ENCODE results near the gene CEP112.

Gene CEP112

DNA sequence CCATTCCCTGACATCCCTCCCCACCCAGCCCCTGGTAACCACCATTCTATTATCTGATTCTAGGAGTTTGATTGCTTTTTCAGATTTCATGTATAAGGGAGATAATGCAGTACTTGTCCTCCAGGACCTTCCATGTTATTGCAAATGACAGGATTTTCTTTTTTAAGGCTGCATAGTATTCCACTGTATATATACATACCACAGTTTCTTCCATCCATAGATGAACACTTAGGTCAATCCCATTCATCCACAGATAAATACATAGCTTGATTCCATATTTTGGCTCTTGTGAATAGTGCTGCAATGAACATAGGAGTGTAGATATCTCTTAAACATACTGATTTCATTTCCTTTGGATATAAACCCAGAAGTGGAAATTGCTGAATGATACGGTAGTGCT is 183.3 kb downstream of the CEP112 start:
- no peak overlapping the region for H3K9ac ChIP-seq (ENCODE audit: low read length)
- H3K4me1 ChIP-seq (ENCODE audit: control insufficient read depth, insufficient read depth, low read length): no peaks in the 10 kb centered on the region
- no peaks in the 10 kb centered on the region for H3K27me3 ChIP-seq (replicated peaks; ENCODE audit: control insufficient read depth, insufficient read depth, low read length)
- no peaks in the 10 kb centered on the region for H3K36me3 ChIP-seq (ENCODE audit: control insufficient read depth, insufficient read depth, low read length, severe bottlenecking)
- H3K9me3 ChIP-seq (ENCODE audit: control insufficient read depth, low read length): no peaks in the 10 kb centered on the region
- no peak for DNase-seq (ENCODE audit: low read depth)
- no peak overlapping the region for H3K4me3 ChIP-seq (ENCODE audit: low read length)

DNA sequence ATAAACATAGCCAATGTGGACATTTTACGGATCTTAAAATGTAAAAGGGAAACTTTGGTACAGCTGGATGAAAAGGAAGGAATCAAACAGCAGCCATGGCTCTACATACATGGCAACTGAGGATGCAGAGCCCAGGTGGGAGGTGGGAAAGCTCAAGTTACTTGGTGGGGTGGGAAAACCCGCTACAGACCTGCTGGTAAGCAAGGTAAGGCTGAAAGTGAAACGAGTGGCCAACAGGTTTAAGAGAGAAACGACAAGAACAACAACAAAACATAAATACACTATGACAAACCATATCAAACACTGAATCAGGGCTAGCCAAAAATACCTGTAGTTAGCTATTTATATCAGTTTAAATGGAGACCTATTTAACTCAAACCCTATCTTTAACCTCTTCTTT is 185.3 kb downstream of the CEP112 start:
- no peaks in the 10 kb centered on the region for H3K9me3 ChIP-seq (ENCODE audit: control insufficient read depth, low read length)
- H3K36me3 ChIP-seq (ENCODE audit: control insufficient read depth, insufficient read depth, low read length, severe bottlenecking): no peaks in the 10 kb centered on the region
- H3K4me3 ChIP-seq (ENCODE audit: low read length): no peak overlapping the region
- no peak for DNase-seq (ENCODE audit: low read depth)
- H3K9ac ChIP-seq (ENCODE audit: low read length): no peak overlapping the region
- H3K27me3 ChIP-seq (replicated peaks; ENCODE audit: control insufficient read depth, insufficient read depth, low read length): no peaks in the 10 kb centered on the region
- no peaks in the 10 kb centered on the region for H3K4me1 ChIP-seq (ENCODE audit: control insufficient read depth, insufficient read depth, low read length)

DNA sequence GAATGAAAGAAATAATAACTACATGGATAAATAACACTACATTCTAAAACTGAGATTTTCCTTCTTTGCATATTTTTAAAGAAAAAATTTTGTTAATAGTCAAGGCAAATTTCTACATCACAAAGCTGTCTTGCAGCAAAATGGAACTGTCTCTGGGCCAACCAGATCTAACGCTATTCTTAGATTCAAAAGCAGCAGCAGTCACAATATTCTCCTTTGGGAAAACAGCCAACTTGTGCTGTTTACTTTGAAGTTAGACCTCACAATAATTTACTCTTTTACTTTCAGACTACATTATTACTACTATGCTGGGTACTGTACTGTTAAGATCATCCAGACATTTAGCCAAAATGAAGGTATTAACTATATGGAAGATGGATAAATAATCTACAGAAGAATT is 189.1 kb downstream of the CEP112 start:
- DNase-seq (ENCODE audit: low read depth): no peak
- no peaks in the 10 kb centered on the region for H3K9me3 ChIP-seq (ENCODE audit: control insufficient read depth, low read length)
- no peaks in the 10 kb centered on the region for H3K36me3 ChIP-seq (ENCODE audit: control insufficient read depth, insufficient read depth, low read length, severe bottlenecking)
- no peak overlapping the region for H3K9ac ChIP-seq (ENCODE audit: low read length)
- H3K4me3 ChIP-seq (ENCODE audit: low read length): no peak overlapping the region
- no peaks in the 10 kb centered on the region for H3K27me3 ChIP-seq (replicated peaks; ENCODE audit: control insufficient read depth, insufficient read depth, low read length)
- H3K4me1 ChIP-seq (ENCODE audit: control insufficient read depth, insufficient read depth, low read length): no peaks in the 10 kb centered on the region

DNA sequence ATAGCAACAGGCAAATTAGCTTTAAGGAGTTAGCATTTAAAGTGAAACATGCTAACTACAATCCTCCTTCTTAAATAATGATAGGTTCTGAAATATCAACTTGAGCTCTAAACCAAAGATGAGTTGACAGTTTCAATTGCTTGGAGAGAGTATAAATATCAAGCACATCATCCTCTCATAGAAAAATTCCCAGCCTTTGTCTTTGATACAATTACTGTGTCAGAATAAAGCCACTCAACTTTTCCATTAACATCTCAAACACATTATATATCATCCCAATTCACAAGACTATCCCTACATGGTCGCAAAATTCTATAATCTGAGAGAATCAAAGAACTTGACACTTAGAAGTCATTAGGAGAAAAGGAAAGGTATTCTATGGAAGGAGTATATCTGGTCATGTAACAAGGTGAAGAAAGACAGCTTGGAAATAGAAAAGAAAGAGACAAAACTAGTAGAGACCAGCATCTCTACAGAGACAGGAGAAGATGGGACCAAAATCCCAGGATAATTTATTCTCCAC is 189.8 kb downstream of the CEP112 start:
- no peak for DNase-seq (ENCODE audit: low read depth)
- no peaks in the 10 kb centered on the region for H3K9me3 ChIP-seq (ENCODE audit: control insufficient read depth, low read length)
- H3K9ac ChIP-seq (ENCODE audit: low read length): no peak overlapping the region
- no peaks in the 10 kb centered on the region for H3K36me3 ChIP-seq (ENCODE audit: control insufficient read depth, insufficient read depth, low read length, severe bottlenecking)
- H3K27me3 ChIP-seq (replicated peaks; ENCODE audit: control insufficient read depth, insufficient read depth, low read length): no peaks in the 10 kb centered on the region
- H3K4me1 ChIP-seq (ENCODE audit: control insufficient read depth, insufficient read depth, low read length): no peaks in the 10 kb centered on the region
- no peak overlapping the region for H3K4me3 ChIP-seq (ENCODE audit: low read length)

DNA sequence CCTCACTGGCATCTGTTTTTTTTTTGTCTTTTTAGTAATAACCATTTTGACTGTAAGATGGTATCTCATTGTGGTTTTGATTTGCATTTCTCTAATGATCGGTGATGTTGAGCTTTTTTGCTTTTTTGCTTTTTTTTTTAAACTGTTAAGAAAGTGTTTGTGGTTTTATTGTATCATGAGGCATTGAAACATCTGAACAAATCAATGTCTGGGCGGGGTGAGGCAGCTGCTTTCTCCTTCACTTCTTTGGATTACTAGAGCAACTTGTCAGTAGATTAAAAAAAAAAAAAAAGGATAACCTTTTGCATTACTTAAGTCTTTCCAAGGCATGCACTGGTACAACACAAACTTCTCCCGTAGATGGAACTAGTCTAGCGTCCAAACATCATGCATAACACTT is 191.7 kb downstream of the CEP112 start:
- H3K9me3 ChIP-seq (ENCODE audit: control insufficient read depth, low read length): no peaks in the 10 kb centered on the region
- DNase-seq (ENCODE audit: low read depth): no peak
- H3K9ac ChIP-seq (ENCODE audit: low read length): no peak overlapping the region
- H3K4me1 ChIP-seq (ENCODE audit: control insufficient read depth, insufficient read depth, low read length): no peaks in the 10 kb centered on the region
- H3K36me3 ChIP-seq (ENCODE audit: control insufficient read depth, insufficient read depth, low read length, severe bottlenecking): no peaks in the 10 kb centered on the region
- H3K4me3 ChIP-seq (ENCODE audit: low read length): no peak overlapping the region
- H3K27me3 ChIP-seq (replicated peaks; ENCODE audit: control insufficient read depth, insufficient read depth, low read length): no peaks in the 10 kb centered on the region

DNA sequence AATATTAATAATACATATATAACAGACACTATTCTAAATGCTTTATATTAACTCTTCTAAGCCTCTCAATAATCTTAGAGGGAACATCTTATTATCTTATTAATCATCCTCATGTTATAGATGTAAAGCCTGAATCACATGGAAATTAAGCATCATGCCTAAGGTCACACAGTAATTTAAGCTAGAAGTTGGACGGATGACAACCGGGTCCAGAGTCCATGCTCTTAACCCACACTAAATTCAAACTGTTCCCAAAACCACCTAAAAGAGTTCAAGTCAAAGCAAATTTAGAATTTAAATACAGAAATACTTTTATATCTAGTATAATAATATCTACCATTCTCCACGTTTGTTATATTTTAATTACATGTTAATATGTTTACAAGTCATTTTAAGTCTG is 193.3 kb downstream of the CEP112 start:
- H3K9me3 ChIP-seq (ENCODE audit: control insufficient read depth, low read length): no peaks in the 10 kb centered on the region
- H3K4me3 ChIP-seq (ENCODE audit: low read length): no peak overlapping the region
- no peaks in the 10 kb centered on the region for H3K4me1 ChIP-seq (ENCODE audit: control insufficient read depth, insufficient read depth, low read length)
- DNase-seq (ENCODE audit: low read depth): no peak
- H3K9ac ChIP-seq (ENCODE audit: low read length): no peak overlapping the region
- no peaks in the 10 kb centered on the region for H3K36me3 ChIP-seq (ENCODE audit: control insufficient read depth, insufficient read depth, low read length, severe bottlenecking)
- no peaks in the 10 kb centered on the region for H3K27me3 ChIP-seq (replicated peaks; ENCODE audit: control insufficient read depth, insufficient read depth, low read length)

DNA sequence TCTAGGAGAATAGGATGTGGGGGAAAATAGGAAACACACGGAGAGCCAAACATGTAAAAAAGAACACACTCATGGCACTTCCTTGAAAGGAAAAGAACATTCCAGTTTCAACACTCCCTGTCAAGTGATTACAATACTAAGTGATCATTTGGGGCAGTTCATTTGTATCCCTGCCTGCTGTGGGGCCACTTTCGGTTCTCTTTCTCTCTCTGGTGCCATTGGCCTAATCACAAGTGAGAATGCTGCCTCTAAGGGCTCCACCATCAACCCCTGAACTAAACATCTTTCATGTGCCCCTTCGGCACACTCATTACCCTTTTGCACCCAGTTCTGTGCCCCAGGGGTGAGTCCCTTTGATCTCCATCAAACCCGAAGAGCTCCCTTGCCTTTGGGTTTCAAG is 197.3 kb downstream of the CEP112 start:
- H3K4me1 ChIP-seq (ENCODE audit: control insufficient read depth, insufficient read depth, low read length): no peaks in the 10 kb centered on the region
- no peak for DNase-seq (ENCODE audit: low read depth)
- H3K9me3 ChIP-seq (ENCODE audit: control insufficient read depth, low read length): no peaks in the 10 kb centered on the region
- no peak overlapping the region for H3K9ac ChIP-seq (ENCODE audit: low read length)
- H3K4me3 ChIP-seq (ENCODE audit: low read length): no peak overlapping the region
- no peaks in the 10 kb centered on the region for H3K27me3 ChIP-seq (replicated peaks; ENCODE audit: control insufficient read depth, insufficient read depth, low read length)
- no peaks in the 10 kb centered on the region for H3K36me3 ChIP-seq (ENCODE audit: control insufficient read depth, insufficient read depth, low read length, severe bottlenecking)

DNA sequence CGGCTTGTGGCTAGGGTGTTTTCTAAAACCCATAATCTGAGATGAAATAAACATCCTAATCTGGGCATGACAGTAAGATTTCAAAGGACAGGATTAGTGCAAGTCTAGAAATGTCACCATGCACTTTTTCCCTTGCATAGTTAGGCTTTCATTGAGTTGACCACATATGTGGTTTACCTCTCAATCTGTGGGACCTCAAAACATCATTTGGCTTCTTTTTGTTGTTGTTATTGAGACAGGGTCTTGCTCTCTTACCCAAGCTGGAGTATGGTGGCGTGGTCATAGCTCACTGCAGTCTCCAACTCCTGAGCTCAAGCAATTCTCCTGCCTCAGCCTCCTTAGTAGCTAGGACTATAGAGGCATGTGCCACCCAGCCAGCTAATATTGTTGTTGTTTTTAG is 197.8 kb downstream of the CEP112 start:
- no peak for DNase-seq (ENCODE audit: low read depth)
- H3K4me1 ChIP-seq (ENCODE audit: control insufficient read depth, insufficient read depth, low read length): no peaks in the 10 kb centered on the region
- H3K27me3 ChIP-seq (replicated peaks; ENCODE audit: control insufficient read depth, insufficient read depth, low read length): no peaks in the 10 kb centered on the region

DNA sequence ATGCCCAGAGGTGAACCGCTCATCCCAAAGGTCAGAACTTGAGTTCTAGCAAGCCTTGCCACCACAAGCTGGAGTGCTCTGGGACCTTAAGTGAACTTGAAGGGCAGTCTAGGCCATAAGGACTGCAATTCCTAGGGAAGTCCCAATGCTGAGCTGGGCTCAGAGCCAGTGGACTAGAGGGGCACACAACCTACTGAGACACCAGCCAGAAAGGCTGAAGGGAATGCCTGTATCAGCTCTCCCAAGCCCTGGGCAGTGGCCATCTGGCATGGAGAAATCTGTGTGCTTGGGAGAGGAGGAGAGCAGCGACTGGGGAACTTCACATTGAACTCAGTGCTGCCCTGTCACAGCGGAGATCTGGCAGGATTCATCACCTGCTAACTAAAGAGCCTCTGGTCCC is 201.3 kb downstream of the CEP112 start:
- Histone ChIP-seq H3K27me3 (replicated peaks; ENCODE audit: control insufficient read depth, insufficient read depth, low read length) (no peaks in the 10 kb centered on the region), H3K9ac (ENCODE audit: low read length) (no peak overlapping the region), H3K36me3 (ENCODE audit: control insufficient read depth, insufficient read depth, low read length, severe bottlenecking) (no peaks in the 10 kb centered on the region), H3K4me1 (ENCODE audit: control insufficient read depth, insufficient read depth, low read length) (no peaks in the 10 kb centered on the region), H3K9me3 (ENCODE audit: control insufficient read depth, low read length) (peaks cover 11% of the 10 kb centered on the region), H3K4me3 (ENCODE audit: low read length) (no peak overlapping the region)
- DNase-seq (ENCODE audit: low read depth): no peak

More for the DNA sequence above, 197.8 kb downstream of the CEP112 start:
- Histone ChIP-seq H3K9ac (ENCODE audit: low read length) (no peak overlapping the region), H3K9me3 (ENCODE audit: control insufficient read depth, low read length) (no peaks in the 10 kb centered on the region), H3K36me3 (ENCODE audit: control insufficient read depth, insufficient read depth, low read length, severe bottlenecking) (no peaks in the 10 kb centered on the region), H3K4me3 (ENCODE audit: low read length) (no peak overlapping the region)

DNA sequence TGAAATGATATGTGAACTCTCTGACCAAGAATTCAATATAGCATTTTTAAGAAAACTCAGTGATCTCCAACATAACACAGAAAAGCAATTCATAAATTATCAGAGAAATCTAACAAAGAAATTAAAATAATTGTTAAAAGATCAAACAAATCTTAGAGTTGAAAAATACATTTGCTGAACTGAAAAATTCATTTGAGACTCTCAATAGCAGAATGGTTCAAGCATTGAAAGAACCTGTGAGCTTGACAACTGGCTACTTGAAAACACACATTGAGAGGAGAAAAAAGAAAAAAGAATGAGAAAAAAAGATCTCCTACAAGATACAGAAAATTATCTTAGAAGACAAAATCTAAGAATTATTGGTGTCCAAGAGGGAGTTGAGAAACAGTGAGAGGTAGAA is 203.5 kb downstream of the CEP112 start:
- H3K9me3 ChIP-seq (ENCODE audit: control insufficient read depth, low read length): peaks cover 11% of the 10 kb centered on the region
- peaks cover 6% of the 10 kb centered on the region for H3K4me1 ChIP-seq (ENCODE audit: control insufficient read depth, insufficient read depth, low read length)
- DNase-seq (ENCODE audit: low read depth): no peak
- H3K27me3 ChIP-seq (replicated peaks; ENCODE audit: control insufficient read depth, insufficient read depth, low read length): no peaks in the 10 kb centered on the region
- no peaks in the 10 kb centered on the region for H3K36me3 ChIP-seq (ENCODE audit: control insufficient read depth, insufficient read depth, low read length, severe bottlenecking)
- H3K4me3 ChIP-seq (ENCODE audit: low read length): no peak overlapping the region
- no peak overlapping the region for H3K9ac ChIP-seq (ENCODE audit: low read length)

DNA sequence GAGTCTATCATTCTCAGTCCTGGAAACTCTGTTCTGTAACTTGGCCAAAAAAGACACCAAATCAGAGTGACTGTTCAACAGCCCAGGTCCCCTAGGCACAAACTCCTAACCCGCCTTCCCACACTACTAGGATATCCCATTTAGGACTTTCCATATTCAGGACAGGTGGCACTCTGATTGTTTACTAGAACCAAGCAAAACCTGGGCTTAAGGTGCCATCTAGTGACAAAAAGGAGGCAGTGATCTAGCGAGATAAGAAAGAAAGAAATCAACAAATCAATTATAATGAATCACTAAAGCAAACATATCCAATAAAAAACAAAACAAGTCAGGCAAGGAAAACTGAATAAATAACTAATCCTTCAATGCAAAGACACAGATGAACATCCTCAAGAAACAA is 203.9 kb downstream of the CEP112 start:
- peaks cover 6% of the 10 kb centered on the region for H3K4me1 ChIP-seq (ENCODE audit: control insufficient read depth, insufficient read depth, low read length)
- H3K27me3 ChIP-seq (replicated peaks; ENCODE audit: control insufficient read depth, insufficient read depth, low read length): no peaks in the 10 kb centered on the region
- peak; percentile 34 for DNase-seq (ENCODE audit: low read depth)
- H3K36me3 ChIP-seq (ENCODE audit: control insufficient read depth, insufficient read depth, low read length, severe bottlenecking): no peaks in the 10 kb centered on the region
- no peak overlapping the region for H3K9ac ChIP-seq (ENCODE audit: low read length)
- H3K9me3 ChIP-seq (ENCODE audit: control insufficient read depth, low read length): peaks cover 11% of the 10 kb centered on the region
- no peak overlapping the region for H3K4me3 ChIP-seq (ENCODE audit: low read length)

DNA sequence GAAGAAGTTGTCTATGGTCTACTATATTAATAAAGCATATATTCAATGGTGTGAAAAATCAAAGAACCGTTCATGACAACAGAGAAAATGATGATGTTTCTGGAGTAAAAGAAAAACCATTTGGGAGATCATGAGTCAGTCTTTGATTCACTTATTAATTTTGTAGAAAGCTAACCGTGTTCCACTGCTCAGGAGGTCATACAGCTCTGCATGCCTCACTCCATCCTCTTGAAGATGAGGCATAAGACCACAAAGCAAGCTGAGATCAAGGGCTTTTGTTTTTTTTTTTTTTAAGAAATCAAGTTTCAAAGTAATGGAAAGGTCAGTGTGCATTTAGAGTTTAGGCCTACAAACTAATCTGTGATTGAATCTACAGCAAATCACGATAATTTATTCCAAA is 206.4 kb downstream of the CEP112 start:
- Histone ChIP-seq H3K4me3 (ENCODE audit: low read length) (no peak overlapping the region), H3K27me3 (replicated peaks; ENCODE audit: control insufficient read depth, insufficient read depth, low read length) (no peaks in the 10 kb centered on the region), H3K9ac (ENCODE audit: low read length) (no peak overlapping the region), H3K9me3 (ENCODE audit: control insufficient read depth, low read length) (peaks cover 11% of the 10 kb centered on the region), H3K36me3 (ENCODE audit: control insufficient read depth, insufficient read depth, low read length, severe bottlenecking) (no peaks in the 10 kb centered on the region), H3K4me1 (ENCODE audit: control insufficient read depth, insufficient read depth, low read length) (peaks cover 6% of the 10 kb centered on the region)
- no peak for DNase-seq (ENCODE audit: low read depth)

Measured in adipocyte (in vitro differentiated cells).